Stimulated activated naive CD8-positive, alpha-beta T cell treated with anti-CD3 and anti-CD28 coated beads, Interleukin-15, amount 100 ng/mL, for 72 hours (primary cell): ENCODE results near the gene MCRIP1.

ENCODE experiments used
- ATAC-seq: fragments of 150-1000 bp; cut with Tn5 transposase; 2 replicates; pipeline ENCODE4 v1.10.0; 2021; ENCODE audit warnings: mild to moderate bottlenecking, moderate library complexity
- DNase-seq, 2 donors: peaks; one replicate each; pipeline ENCODE4 v3.0.0; 2021 to 2022
- H3K27ac Mint-ChIP-seq, 2 donors: one replicate each; pipeline ENCODE4 v1.8.0; 2022; ENCODE audit warnings: mild to moderate bottlenecking in 2 of 2, mixed read lengths in 2 of 2, moderate library complexity in 2 of 2
- H3K27me3 Mint-ChIP-seq: one replicate; pipeline ENCODE4 v1.8.0; 2022; ENCODE audit warnings: mixed read lengths
- H3K4me1 Mint-ChIP-seq: one replicate; pipeline ENCODE4 v1.8.0; 2022; ENCODE audit warnings: mild to moderate bottlenecking, mixed read lengths
- H3K4me3 Mint-ChIP-seq, 2 donors: one replicate each; pipeline ENCODE4 v1.8.0; 2022; ENCODE audit warnings: mild to moderate bottlenecking in 2 of 2, mixed read lengths in 2 of 2, moderate library complexity in 1 of 2
- H3K9me3 Mint-ChIP-seq, 2 donors: one replicate each; pipeline ENCODE4 v1.8.0; 2022; ENCODE audit warnings: mixed read lengths in 2 of 2

The MCRIP1 gene

DNA sequence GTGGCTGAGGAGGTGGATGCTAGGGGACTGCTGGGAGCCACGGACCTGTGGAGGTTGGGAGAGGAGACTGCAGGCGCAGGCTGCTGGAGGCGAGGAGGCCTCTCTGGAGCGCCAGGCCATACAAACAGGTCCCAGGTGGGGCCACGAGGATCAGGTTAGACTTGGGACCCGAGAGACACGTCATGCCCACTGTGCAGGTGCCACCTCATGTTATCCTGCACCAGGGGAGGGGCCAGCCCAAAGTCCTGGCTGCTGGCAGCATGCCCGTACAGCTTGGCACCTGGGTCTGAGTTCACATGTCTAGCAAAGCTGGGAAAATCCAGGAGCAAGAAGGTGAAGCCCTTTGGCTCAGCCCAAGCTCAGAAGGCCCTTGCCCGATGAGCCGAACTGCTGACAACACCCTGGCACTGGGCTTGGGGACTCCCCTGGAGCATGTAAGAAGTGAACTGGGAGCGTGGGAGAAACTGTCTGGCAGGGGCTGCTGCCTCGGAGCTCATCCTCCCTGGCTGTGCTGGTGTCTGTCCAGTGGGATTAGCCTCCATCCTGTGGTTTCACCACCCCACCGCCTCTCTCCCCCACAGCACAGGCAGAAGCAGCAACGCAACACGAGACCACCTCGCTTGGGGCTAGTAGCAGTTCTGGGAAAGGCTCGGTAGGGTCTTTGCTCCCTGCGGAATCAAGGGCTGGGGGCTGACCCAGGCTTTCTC lies 32.8 kb upstream of the MCRIP1 start:
- peak overlapping the region in 1 of 2 donors; percentile 92 for H3K27ac Mint-ChIP-seq
- ATAC-seq (no peak), DNase-seq (no peak)
- H3K27me3 Mint-ChIP-seq: no peaks in the 10 kb centered on the region
- H3K9me3 Mint-ChIP-seq: no peaks in the 10 kb centered on the region
- H3K4me3 Mint-ChIP-seq: peak overlapping the region; percentile 2 to 43
- peaks cover 79% of the 10 kb centered on the region for H3K4me1 Mint-ChIP-seq

DNA sequence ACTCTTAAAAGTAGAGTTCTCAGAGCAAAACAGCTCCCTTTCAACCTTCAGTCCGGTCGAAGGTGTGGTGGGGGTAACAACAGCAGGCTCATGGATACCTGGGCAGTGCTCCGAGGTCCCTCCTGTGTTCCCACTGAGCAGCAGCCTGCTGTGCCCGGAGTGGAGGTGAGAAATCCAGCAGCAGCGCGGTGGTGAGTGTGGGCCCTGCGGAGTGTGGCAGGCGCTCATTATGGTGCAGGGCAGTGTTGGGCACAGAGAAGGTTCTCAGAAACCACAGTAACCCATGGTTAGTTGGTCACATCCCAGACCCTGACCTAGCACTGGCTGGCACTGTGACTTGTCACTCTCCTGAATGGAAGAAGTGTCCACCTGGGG lies 32.3 kb upstream of the MCRIP1 start:
- Mint-ChIP-seq H3K27me3 (no peaks in the 10 kb centered on the region), H3K4me1 (peaks cover 79% of the 10 kb centered on the region), H3K9me3 (no peaks in the 10 kb centered on the region), H3K4me3 (peak overlapping the region; percentile 2 to 43), H3K27ac (peak overlapping the region in 1 of 2 donors; percentile 92)
- ATAC-seq (no peak), DNase-seq (no peak)

DNA sequence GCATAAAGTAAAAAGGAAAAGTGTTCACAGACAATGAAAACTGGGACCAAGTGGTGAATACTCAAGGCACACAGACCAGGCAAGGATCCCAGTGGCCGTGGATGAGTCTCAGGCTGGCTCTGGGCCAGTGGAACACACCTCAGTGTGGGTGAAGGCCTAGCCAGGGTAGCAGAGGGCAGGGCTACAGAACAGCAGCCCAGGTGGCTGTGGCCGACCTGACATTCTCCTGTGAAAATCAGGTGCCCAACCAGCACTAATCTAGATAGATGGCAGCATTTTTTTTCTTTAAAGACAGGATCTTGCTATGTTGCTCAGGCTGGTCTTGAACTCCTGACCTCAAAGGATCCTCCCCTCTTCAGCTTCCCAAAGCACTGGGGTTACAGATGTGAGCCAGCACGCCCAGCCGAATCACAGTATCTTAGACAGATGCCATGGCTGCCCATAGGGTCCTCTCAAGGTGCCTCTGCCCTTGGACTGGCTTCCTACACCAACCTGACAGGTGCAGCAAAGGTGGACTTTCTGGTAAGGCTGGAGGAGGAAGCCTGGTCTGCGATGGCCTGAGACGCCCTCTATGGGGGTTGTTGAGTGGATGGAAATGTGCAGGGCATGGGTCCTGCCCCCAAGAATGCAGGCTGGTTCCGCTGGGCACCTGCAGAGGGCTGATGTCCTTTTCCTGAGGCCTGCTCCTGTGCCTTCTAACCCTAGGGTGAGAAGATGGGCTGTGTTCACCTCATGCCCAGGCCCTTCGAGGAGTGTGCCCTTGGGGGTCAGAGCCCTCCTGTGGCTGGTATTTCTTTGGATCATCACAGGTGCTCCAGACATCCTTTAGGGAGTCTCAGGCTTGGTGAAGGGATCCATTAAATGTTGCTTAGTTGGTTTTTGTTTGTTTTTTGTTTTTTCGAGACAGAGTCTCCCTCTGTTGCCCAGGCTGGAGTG lies 31.0 kb upstream of the MCRIP1 start:
- H3K4me3 Mint-ChIP-seq: peak overlapping the region; percentile 1 to 15
- H3K9me3 Mint-ChIP-seq: no peaks in the 10 kb centered on the region
- H3K27me3 Mint-ChIP-seq: no peaks in the 10 kb centered on the region
- DNase-seq (no peak), ATAC-seq (no peak)
- peak overlapping the region in 1 of 2 donors; percentile 59 for H3K27ac Mint-ChIP-seq
- peaks cover 73% of the 10 kb centered on the region for H3K4me1 Mint-ChIP-seq

DNA sequence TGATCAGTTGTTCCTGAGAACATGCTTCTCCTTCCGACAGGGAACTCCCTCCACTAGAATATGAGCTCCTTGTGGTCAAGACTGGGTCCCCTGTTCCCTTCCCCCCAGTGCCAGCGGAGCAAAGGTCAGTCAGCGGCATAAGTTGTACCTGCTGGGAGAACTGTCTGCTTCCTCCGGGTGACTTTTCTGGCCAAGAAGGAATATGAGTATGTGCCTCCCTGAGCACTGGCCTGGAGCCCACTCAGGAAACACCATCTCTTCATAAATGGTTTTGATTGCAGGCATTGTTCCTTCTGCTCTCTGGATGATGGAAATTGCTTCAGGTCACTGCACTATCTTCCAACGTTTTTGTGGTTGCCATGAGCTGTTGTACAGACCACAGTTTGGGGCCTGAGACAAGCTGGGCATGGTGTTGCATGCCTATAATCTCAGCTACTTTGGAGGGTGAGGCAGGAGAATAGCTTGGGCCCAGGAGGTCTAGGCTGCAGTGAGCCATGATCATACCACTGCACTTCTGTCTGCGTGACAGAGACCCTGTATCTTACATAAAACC lies 30.1 kb upstream of the MCRIP1 start:
- Mint-ChIP-seq H3K9me3 (no peaks in the 10 kb centered on the region), H3K27ac (peak overlapping the region; percentile 54 to 92), H3K4me3 (peak overlapping the region; percentile 75 to 84), H3K27me3 (no peaks in the 10 kb centered on the region), H3K4me1 (peaks cover 73% of the 10 kb centered on the region)
- ATAC-seq (no peak), DNase-seq (no peak)

DNA sequence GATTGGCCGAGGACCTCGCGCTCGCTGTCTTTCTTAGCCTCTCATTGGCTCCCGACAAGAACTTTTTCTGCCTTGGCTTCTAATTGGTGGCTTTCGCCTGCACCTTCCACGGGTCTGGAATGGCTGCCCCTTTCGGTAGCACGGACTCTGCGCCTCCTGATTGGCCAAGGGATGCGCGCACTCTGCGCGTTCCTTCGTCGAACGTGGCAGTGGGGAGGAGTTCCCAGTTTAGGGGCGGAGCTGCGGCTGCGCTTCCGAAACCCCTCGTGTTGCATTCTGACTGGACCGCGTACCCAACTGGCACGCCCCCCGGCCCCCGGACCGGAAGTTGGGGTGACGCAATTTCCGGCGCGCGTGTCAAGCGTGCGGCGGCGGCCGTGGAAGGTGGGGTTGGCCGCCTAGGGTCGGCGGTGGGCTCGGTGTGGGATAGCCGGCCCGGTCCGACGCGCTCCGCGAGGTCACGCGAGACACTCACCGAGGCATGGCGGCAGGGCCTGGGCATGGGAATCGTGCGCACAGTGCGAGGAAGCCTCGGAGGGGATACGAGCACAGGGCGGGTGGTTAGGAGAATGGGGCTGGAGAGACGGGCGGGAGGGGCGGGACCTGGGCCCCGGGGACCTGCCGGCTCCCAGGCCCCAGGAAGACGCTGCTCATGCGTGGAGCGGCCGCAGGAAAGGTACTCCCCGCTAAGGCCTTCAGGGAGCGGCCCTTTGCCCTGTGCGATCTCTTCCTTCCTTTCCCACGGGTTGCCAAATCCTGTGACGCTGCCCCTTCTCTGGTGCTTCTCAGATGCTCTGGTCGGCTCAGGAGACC lies 27.9 kb upstream of the MCRIP1 start:
- DNase-seq (peak; percentile 99 to 100), ATAC-seq (peak; percentile 91)
- Mint-ChIP-seq H3K9me3 (no peaks in the 10 kb centered on the region), H3K4me1 (peaks cover 64% of the 10 kb centered on the region), H3K27me3 (no peaks in the 10 kb centered on the region), H3K4me3 (peak overlapping the region; percentile 86 to 94), H3K27ac (peak overlapping the region; percentile 95 to 98)

DNA sequence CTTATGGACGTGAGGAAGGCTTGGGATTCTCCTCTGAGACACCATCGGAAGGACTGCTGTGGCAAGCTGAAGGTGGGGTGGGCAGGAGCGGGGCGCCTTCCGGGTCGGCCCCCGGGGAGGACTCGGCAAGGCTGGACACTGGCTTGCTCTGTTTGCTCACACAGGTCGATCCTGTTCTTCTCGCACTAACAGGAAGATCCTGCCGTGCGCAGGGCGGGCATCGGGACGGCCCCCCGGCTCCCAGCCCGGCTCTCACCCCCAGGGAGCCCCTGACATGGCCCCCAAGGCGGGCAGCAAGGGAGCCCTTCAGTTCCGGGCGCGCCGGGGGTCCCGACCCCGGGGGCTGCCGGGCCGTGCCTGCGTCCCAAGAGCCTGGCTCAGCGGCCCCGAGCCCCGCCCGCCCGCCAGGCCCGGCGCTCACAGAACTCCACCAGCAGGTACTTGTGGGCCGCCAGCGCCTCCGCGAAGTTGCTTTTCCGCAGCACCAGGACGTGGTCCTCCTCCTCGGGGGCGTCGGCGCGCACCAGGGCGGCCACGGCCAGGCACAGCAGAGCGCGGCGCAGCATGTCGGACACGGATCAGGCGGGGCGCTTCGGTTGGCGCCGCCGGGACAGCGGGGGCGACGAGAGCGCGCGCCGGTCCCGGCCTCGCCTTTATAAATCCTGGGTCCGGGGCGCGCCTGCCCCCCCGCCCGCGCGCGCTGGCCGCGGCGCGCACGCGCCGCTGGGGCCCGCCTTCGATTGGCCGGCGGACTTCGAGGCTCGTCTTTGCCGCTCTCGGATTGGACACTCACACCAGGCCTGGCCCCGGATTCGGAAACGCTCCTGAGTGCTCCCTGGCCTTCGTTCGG lies 27.0 kb upstream of the MCRIP1 start, which contains the start of gene P4HB:
P4HB (minus strand) TSS at position 630 of the 850 bp plus-strand sequence; CDS start at position 566, 64 bp downstream.
- no peak for ATAC-seq
- Mint-ChIP-seq H3K9me3 (no peaks in the 10 kb centered on the region), H3K4me1 (peaks cover 64% of the 10 kb centered on the region), H3K27ac (peak within 1 kb of the TSS; percentile 96 to 98), H3K27me3 (no peaks in the 10 kb centered on the region), H3K4me3 (peak within 1 kb of the TSS; percentile 89 to 94)
- peak in 1 of 2 donors; percentile 28 for DNase-seq

DNA sequence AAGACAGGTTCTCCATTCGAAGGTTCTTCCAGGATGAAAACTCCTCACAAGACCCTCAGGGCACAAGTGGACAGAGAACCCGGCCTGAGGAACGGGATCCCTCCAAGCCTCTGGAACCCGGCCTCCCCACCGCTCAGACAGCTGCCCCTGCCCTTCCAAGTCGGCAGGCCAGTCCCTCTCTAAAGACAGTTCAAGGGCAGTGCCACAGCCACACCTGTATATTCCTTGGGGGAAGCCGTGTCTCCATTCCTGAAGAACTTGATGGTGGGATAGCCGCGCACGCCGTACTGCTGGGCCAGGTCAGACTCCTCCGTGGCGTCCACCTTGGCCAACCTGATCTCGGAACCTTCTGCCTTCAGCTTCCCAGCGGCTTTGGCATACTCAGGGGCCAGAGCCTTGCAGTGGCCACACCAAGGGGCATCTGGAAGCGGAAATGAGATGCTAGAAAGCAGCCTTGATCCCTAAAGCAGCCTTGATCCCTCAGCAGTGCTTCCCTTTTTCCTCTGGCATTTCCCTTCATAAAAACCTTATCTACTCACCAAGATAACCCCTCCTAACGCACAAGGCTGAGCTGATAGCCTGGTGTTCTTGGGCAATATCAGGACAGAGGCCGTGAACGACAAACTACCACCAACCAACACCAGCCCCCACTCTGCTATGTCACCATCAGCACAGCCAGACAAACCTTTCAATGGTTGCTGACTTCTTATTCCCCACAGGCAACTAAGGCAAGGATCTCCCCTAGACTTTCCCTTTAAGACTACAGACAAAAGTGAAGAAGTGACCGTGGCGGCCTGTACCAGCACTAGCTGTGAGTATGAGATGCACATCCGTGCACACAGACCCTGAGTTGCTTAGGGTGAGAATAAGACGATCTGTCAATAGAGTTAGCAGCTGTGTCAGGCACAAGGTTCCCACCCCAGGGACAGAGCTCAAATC lies 26.1 kb upstream of the MCRIP1 start:
- no peak for DNase-seq
- no peak for ATAC-seq
- H3K27me3 Mint-ChIP-seq: no peaks in the 10 kb centered on the region
- peak overlapping the region; percentile 91 to 96 for H3K27ac Mint-ChIP-seq
- peak overlapping the region; percentile 89 to 94 for H3K4me3 Mint-ChIP-seq
- H3K9me3 Mint-ChIP-seq: no peaks in the 10 kb centered on the region
- H3K4me1 Mint-ChIP-seq: peaks cover 57% of the 10 kb centered on the region

DNA sequence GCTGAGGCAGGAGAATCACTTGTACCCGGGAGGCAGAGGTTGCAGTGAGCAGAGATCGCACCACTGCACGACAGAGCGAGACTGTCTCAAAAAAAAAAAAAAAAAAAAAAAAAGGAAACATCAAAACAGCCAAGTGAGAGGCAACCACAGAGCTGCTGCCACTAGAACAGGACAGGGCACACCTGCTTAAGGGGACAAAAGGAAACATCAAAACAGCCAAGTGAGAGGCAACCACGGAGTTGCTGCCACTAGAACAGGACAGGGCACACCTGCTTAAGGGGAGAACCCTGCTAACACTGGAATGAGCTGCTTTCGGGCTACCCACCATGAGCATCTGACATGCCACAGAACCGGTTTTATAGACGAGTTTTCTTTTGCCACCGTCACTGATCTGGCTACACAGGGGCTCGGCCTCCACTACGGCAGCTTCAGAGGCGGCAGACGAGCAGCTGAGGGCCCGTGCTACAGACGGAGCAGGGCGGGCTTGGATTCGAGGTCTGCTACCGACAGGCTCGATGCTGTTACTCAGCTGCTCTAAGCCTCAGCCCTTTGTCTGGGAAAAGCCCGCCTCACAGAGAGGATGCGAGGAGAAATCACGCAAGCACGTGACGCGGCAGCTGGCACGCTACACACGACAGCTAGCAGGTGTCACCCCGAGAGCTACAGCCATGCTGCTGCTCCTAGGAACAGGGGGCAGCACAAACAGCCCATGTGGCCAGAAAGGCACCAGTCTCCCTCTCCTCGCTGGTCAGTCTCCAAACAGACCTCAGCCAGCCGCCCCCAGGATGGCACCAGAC lies 25.3 kb upstream of the MCRIP1 start:
- Mint-ChIP-seq H3K4me1 (peaks cover 55% of the 10 kb centered on the region), H3K27ac (peak overlapping the region; percentile 19 to 96), H3K4me3 (peak overlapping the region; percentile 89 to 94), H3K9me3 (no peaks in the 10 kb centered on the region), H3K27me3 (no peaks in the 10 kb centered on the region)
- ATAC-seq: no peak
- DNase-seq: no peak

DNA sequence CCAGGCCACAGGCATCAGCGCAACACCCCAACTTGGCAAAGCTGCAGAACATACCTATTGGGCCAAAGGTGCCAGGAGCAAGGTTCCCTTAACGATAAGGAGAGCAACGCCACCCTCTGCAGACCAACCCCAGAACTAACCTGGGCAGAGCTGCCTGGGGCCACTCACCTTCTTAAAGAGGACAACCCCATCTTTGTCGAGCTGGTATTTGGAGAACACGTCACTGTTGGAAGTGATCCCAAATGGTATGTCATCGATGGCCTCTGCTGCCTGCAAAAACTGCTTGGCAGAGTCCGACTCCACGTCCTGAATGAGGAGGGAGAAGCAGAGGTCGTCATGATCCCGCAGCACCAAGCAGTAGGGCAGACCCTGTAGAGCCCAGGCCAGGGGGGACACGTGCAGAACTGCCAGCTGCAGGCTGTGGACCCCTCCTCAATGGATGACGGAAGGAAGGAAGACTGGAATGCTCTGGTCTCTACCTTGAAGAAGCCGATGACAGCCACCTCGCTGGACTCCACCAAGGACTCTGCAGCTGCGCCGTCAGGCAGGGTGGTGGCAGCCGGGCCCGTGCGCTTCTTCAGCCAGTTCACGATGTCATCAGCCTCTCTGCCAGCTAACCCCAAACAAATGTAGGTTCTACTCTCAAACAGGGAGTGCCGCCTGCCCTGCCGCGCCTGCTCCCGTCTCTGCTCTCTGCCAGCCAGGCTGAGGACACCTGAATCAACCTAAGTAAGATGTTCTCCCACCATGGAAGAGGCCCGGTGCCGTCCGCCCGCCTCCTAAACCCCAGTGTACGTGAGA lies 22.1 kb upstream of the MCRIP1 start:
- no peak overlapping the region for H3K27ac Mint-ChIP-seq
- H3K27me3 Mint-ChIP-seq: no peaks in the 10 kb centered on the region
- peaks cover 45% of the 10 kb centered on the region for H3K4me1 Mint-ChIP-seq
- no peaks in the 10 kb centered on the region for H3K9me3 Mint-ChIP-seq
- ATAC-seq: no peak
- no peak overlapping the region for H3K4me3 Mint-ChIP-seq
- DNase-seq: no peak

DNA sequence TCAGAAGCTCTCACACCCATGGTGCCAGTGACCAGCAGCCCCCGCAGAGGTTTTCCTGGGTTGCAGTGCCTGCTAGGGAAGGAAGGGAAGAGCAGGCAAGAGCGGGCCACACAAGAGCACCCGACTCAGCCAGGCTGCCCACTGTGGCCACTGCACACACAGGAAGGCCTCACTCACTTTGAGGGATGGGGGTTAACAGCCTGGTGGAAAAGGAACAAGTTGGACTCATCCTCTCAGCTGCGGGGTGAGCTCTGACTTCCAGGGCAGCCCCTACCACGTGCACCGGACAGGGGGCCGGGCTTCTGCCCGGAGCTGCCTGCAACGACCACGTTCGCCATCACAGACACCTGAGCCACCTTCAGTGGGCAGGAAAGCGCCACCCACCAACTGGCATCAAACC lies 19.1 kb upstream of the MCRIP1 start:
- Mint-ChIP-seq H3K27me3 (no peaks in the 10 kb centered on the region), H3K4me1 (peaks cover 20% of the 10 kb centered on the region), H3K27ac (no peak overlapping the region), H3K9me3 (no peaks in the 10 kb centered on the region), H3K4me3 (no peak overlapping the region)
- ATAC-seq (no peak), DNase-seq (no peak)

DNA sequence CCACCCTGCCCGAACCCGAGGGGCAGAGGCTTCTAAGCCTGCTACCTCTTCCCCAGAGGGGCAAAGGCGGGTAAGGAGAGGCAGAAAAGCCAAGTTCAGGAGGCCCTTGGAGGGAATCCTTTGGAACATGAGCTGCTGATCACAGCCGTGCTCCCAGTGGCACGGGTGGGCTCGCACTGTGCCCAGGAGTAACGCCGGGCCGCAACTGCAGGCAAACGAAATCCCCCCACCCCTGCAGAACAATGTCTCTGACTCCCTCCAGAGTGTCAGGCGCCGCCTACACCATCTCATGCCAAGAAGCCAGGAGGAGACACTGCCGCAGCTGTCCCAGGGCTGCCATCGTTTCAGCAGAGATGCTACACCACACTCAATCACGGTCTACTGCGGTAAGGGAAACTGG lies 18.3 kb upstream of the MCRIP1 start:
- ATAC-seq (no peak), DNase-seq (no peak)
- no peak overlapping the region for H3K4me3 Mint-ChIP-seq
- H3K4me1 Mint-ChIP-seq: peaks cover 17% of the 10 kb centered on the region
- H3K27me3 Mint-ChIP-seq: no peaks in the 10 kb centered on the region
- no peaks in the 10 kb centered on the region for H3K9me3 Mint-ChIP-seq
- H3K27ac Mint-ChIP-seq: peak overlapping the region in 1 of 2 donors; percentile 65

DNA sequence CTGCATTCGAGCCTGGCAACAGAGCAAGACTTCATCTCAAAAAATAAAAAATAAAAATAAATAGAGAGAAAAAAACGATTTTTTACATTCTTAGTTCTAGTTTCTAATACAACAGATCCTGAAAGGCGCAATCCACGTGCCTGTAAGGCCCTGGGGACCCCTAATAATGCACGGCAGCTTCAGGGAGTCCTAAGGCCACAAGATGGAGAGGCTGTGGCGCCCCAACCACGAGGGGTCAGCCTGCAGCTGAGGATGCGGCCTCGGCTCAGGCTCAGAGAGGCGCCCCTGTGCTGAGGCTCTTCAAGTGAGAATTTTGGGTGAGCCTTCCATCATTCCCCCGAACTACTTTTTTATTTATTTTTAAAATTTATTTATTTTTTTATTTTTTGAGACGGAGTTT lies 16.4 kb upstream of the MCRIP1 start:
- Mint-ChIP-seq H3K27ac (no peak overlapping the region), H3K4me1 (peaks cover 6% of the 10 kb centered on the region), H3K27me3 (no peaks in the 10 kb centered on the region), H3K9me3 (no peaks in the 10 kb centered on the region), H3K4me3 (no peak overlapping the region)
- no peak for DNase-seq
- ATAC-seq: no peak
